CD4-positive, alpha-beta T cell treated with Interleukin-4 for 4 hours (primary cell): ENCODE measurements around the gene RFXAP.

Experiments used
- DNase-seq: peaks from one replicate; pipeline ENCODE4 v3.0.0-alpha.2; 2020

RFXAP gene

DNA sequence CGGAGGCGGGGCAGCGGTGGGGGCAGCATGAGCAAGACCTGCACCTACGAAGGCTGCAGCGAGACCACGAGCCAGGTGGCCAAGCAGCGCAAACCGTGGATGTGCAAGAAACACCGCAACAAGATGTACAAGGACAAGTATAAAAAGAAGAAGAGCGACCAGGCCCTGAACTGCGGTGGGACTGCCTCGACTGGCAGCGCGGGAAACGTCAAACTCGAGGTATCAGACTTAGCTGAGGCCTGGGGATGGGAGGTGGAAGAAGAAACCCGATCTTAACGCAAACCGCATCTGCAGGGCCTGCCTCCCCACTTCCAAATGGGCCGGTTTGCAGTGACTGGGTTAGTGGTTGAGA lies 693 bp downstream of the RFXAP start:
- DNase-seq = peak; percentile 8

DNA sequence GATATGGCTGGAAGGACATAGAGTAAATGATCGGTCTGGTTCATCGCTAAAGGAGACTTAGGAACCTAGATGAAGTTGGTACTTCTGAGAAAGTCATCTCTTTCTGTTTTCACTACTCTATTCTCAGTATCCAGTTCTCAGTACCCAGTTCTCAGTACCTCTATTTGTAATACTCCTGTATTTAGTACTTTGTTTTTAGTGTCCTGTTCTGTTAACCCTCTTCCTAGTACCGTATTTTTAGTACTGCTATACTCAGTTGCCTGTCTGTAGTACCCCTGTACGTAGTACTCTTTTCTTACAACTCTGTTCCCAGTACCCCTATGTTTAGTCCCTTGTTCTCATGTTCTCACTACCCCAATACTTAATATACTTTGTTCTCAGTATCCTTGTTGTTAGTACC lies 1.2 kb downstream of the RFXAP start:
- DNase-seq = no peak

DNA sequence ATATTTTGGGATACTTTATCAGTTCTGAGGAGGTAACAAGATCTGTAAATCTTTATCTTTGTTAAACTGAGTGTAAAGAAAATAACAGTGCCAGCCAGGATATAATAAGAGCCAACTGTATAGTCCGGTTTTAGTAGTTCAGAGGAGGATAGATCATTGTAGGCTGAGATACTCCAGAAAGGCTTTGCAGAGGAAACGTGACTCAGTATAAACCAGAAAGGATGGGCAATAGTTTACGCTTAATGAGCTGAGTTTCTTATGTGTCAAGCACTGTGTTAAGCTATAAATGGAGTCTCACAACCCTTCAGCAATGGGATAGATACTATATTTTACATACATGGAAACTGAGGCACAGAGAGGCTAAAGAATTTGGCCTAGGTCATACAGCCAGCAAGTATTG lies 3.8 kb downstream of the RFXAP start:
- no peak for DNase-seq

DNA sequence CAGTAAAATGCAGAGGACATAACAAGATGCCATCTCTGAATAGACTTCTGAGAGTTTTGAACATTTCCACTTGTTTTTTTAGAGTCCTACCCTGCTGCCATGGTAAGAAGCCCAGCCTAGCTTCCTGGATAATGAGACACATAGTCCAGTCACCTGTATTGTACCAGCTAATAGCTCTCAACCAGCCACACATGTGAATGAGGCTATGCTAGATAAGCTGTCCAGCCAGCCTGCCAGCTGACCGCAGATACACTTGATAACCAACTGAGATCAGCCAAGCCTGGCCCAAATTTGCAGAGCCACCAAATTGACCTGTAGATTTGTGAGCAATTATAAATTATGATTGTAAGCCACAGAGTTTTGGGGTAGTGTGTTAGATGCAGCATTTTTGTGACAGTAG lies 10.7 kb downstream of the RFXAP start:
- DNase-seq = no peak

DNA sequence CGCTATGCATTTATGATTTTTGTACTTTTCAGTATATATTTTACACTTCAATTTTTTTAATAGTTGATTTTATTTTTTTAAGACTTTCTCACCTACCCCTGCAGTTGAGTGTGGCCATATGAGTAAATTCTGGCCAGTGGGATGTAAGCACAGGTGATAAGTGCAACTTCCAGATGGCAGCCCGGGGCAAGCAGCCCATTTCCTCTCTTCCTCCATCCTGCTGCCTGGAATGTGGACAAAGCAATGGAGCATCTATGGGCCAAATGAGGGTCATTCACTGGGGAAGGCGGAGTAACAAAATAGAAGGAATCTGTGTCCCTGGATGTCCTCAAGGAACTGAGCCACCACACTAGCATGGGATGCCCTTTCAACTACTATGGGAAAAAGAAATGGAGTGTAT lies 12.3 kb downstream of the RFXAP start:
- no peak for DNase-seq

DNA sequence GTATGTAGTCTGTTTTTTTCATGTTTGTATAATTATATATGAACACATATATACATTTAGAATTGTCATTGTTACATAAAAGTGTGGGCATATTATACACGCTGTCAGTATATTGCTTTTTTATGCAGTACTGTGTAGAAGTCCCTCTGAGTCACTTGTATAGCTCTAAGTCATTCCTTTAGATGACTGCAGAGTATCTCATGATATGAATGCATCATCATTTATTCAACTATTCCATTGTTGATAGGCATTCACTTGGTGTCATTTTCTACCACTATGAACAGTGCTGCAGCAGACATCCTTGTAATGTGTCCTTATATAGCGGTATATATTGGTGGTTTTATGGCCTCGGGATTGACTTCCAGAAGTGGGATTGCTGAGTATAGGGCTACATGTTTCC lies 15.3 kb downstream of the RFXAP start:
- no peak for DNase-seq

DNA sequence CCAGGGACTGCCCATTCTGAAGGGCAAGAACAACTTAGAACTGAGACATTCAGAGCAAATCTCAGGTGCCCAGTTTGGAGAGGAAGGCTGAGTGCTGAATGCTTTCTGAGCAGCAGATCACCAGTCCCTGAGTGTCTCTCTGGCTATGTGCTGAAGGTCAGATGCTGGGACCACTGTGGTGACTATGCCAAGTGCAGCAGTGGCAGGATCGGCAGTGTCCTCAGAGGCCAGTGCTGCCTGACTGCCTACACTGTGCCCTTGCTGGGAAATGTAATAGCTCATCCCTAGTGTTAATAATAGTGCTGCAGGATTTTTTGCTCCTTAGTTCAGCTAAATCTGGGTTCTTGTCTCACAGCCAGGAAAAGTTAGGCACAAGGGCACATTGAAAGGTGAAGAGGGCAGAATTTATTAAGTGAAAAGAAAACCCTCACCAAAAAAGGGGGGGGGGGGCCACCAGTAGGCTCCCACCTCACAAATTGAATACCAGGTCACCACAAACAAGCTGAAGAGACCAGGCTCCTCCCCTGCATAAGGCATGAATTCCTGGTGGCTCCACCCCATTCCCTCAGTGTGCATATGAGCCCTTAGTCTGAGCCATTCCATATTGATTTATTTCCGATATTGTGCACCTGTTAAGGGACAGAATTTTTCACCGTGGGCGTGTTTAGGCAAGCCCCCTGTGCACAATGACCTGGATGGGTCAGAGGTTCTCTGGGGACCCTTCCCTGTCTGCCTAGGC lies 18.5 kb downstream of the RFXAP start:
- no peak for DNase-seq

DNA sequence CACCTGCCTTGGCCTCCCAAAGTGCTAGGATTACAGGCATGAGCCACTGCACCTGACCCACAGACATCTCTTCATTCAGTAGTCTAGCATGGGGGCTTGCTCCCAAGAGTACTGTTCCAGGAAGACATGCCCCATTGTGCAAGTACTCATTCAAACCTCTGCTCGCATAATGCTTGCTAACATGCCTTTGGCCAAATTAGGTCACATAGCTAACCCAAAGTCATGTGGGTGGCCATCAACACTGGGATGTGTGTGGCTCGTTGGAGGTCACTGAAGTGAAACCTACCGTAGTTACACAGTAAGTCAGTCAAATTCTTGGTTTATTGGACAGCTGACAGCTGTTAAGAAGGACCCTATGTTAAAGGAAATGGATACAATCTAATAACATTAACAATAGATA lies 20.3 kb downstream of the RFXAP start:
- no peak for DNase-seq

DNA sequence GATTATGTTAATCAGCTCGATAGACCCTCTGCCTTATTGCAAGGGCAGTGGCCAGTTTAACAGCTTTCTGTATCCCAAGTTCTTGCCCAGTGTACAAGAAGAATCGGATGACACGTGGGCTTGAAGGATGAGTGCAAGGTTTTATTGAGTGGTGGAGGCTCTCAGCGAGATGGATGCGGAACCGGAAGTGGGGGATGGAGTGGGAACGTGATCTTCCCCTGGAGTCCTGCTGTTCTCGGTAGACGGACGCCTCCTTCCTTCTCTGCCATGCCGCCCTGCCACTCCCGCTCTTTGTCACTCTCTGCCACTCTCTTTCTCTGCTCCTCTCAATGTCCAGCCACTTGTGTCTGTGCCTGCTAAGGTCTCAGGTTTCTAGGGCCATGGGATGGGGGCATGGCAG lies 21.0 kb downstream of the RFXAP start:
- no peak for DNase-seq

DNA sequence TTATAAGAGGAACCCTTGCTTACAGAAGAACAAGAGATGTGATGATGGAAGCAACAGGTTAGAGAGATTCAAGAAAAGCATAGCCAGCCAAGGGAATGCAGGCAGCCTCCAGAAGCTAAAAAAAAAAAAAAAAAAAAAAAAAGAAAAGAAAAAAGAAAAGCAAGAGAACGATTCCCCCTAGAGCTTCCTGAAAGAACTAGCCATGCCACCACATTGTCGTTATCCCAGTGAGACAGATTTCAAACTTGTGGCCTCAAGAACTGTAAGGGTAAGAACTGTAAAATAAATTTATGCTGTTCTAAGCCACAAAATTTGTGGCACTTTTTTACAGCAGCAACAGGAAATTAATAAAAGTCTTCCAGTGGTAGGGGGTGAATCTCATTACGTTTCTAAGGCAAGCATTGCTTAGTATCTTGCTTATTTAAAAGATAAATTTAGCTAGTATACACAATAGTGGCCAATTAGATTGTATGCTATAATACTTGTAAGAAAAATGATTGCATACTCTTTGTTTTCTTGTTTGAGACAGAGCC lies 21.8 kb downstream of the RFXAP start:
- DNase-seq = no peak

DNA sequence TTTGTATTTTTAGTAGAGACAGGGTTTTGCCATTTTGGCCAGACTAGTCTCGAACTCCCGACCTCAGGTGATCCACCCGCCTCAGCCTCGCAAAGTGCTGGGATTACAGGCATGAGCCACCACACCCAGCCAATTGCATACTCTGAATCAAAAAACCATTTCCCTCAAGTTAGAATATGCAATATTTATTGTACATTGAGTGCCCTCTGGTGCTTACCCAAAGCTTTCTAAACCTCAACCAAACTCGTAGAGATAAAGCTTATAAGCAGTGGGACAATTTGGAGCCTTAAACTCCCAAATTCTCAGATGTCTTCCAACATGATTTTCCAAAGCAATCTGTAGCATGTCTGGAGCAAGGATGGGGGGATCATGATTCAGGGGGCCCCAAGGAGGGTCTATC lies 22.4 kb downstream of the RFXAP start:
- no peak for DNase-seq

DNA sequence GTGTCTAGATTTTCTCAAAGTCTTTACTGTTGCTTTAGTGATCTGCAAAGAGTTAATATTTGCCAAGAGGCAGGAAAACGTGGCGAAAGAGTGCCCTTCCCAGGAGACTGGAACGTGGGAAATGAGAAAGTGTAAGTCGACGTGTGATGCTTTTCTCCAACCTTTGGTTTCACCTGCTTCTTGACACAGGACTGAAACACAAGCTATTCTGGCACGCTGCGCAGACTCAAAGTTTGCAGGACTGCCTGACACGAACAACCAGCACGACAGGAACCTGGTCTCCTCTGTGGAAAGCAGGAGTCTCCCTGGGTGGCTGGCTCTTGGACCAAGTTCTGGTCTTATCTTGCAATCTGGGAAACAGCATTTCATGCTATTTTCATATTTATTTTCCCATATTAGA lies 28.6 kb downstream of the RFXAP start:
- DNase-seq = no peak

DNA sequence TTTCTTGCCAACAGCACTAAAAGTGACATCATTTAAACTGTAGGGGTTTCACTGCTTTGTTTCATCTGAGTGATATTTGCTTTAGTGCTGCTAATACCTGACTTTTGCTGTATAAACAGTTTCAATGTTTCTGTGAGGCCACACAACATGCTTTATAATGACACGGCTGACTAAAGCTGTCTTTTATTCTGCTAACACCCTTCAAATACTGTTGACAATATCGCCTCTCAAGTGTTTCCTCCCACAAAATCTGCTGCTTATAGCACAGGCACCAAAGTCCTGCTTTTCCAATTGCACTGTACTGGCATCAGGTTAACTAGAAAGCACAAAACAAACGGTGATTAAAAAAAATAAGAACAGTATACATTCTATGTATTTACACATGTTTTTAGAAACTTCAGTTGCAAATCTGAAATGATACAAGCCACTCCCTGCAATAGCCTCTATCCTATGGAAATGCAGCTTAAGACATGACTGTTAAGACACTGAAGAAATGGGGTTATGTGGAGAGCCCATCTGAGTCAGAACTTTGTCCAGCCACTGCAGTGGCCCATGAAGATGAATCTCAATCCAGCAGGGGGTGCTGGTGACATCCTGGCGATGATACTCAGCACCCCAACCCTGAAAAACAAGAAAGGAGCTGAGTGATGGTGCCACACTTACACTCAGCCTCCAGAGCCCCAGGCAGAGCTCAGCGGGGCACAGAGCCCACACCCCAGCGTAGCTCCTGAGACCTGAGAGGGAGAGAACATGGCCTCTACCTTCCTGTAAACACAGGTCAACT lies 29.4 kb downstream of the RFXAP start:
- no peak for DNase-seq

DNA sequence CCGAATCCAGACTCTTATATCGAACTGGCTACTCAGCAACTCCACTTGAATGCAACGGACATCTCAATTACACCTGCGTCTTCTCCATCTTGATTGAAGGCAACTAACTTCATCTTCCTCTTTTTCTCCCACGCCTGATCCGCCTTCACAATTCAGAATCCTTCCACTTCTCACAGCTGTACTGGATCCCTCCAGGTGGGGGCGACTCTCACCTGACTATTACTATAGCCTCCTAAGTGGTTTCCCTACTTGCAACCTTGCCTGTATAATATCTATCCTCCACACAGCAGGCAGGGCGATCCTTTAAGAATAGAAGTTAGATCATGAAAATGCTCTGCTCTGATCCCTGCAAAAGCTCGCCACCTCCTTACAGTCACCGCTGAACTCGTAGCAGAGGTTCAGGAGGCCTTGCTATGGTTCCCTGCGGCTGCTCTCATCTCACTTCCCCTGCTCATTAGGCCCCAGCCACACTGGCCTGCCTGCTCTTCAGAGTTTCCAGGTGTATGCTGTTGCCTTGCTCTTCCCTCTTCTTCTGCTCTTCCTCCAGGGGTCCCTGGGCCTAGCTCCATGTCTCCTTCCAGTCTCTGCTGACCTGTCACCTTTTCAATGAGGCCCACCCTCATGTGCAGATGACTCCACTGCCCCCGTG lies 31.9 kb downstream of the RFXAP start:
- no peak for DNase-seq

DNA sequence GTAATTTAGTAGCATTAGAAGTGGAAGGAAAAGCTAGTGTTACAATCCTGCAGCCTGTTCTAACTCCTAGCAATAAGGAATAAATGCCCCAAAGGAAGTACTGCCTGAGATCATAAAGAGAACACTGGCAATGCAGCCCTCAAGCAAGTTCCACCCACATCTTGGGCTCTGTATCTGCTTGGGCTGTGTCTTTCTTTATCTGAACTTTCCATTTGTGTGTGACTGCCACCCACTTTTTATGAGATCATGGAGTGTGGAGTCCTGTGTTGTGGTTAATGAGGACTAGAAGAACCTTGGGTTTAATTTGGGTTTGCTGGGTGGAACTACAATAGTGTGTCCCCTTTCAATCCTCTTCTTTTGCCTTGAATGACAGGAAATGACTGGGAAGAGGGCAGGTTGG lies 38.2 kb downstream of the RFXAP start:
- no peak for DNase-seq

DNA sequence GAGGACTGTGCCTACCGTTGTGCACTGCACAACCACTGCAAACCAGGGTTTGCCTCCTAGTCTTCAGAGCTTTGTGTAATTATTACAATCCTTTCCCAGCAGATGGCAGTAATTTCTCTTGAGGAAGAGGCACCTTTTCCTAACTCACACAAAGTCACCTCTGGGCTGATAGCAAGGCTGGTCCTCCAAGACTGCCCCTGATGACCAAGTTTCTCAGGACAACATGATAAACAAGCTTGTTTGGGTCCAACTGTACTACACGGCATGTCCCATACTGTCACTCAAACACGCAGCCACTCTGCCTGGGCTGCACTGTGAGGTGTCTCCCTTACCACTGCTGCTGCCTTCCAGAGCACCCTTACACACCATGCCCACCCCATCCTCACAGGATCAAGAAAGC lies 39.3 kb downstream of the RFXAP start:
- peak; percentile 9 for DNase-seq

DNA sequence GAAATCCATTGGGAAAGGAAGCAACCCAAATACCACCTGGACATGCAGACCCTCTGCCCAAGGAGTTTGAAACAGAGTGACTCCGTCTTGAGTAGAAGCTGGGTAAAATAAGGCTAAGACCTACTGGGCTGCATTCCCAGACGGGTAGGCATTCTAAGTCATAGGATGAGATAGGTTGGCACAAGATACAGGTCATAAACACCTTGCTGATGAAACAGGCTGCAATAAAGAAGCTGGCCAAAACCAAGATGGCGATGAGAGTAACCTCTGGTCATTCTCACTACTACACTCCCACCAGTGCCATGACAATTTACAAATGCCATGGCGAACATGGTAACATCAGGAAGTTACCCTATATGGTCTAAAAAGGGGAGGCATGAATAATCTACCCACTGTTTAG lies 40.2 kb downstream of the RFXAP start:
- DNase-seq = no peak

DNA sequence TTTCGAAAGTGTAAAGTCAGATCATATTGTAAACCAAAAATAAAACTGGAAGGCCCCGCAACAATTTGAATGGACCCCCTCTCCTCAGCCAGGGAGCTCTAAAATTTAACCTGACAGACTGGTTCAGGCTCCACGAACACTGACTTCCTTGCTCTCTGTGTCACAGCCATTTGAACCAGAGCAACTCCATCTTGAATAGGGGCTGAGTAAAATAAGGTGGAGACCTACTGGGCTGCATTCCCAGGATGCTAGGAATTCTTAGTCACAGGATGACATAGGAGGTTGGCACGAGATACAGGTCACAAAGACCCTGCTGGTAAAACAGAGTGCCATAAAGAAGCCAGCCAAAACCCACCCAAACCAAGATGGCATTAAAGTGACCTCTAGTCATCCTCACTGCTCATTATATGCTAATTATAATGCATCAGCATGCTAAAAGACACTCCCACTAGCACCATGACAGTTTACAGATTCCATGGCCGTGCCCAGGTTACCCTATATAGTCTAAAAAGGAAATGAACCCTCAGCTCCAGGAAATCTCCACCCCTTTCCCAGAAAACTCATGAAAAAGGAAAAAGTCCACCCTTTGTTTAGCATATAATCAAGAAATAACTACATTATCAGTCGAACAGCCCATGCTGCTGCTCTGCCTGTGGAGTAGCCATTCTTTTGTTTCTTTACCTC lies 43.1 kb downstream of the RFXAP start:
- no peak for DNase-seq

DNA sequence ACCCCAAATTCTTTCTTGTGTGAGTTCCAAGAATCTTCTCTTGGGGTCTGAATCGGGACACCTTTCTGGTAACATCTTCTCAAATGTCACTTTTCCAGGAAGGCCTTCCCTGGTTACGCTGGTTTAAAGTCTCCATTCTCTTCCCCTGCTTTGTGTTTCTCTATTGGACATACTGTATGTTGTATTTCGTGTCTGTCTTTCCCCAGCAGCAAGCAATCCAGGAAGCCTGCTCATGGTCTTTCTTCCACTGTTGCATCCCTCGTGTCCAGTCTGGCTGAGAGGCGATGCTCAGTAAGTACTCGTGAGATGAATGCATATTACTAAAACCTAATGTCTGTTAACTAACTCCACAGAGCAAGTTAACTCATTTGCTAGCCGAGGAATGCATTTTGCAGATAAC lies 43.7 kb downstream of the RFXAP start:
- DNase-seq = no peak

DNA sequence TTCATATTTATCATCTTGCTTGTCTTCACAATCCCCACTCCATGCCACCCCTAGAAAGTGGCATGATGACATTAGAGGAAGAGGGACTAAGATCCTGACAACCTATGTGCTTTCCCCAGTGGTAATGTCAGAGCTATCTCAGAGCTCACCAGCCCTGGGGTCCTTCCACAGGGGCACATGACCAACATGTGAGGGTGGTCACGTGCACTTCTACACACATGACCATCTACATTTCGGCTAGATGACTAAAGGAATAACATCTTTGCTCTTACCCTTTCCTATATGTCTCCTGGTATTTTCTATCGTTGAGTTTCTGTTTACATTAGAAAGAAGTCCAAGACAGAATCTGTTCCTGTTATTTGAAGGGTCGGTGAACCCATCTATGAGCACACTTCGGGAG lies 46.2 kb downstream of the RFXAP start:
- no peak for DNase-seq

DNA sequence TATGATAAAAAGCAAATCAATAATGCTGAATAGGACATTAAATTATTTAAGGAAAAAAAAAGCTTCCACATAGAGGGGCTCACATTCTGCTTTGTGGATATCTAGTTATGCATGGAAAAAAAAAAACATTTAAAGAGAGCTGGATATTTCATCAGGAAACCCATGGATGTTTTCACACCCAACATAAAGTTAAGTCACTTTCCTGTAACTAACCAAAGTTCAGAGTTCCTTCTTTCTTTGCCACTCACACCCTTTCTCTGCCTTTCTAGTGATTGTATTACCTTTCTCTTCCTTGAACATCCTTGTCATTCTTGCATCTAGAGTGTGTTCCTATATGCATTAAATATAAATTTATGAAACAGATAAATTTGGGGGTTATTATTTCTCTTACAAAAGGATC lies 47.2 kb downstream of the RFXAP start:
- DNase-seq = no peak

DNA sequence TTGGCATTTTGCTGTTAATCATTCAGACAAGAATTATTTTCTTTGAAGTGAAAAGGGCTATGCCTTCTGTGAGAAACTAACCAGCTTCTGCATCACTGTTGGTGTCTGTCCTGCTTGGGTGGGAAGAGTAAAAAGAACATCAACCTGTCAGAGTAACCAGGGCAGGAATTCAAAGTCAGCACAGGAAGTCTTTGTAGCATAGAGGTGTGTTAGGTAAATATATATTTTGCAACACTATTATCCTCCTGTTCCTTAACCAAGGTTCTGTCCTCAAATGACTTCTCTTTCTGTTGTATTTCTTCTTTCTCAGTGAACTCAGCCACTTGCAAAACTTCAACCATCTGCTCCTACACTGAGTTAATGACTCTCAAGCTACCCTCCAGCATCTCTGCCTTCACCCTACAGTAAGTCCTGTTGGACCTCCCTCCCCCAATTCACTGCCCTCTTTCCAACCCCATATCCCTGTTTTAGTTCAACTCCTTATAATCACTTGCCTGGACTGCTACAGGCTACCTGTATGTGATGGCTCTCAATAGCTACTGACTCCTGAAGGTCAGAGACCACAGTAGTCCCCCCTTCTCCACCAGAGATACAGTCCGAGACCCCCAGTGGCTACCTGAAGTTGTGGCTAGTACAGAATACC lies 51.1 kb downstream of the RFXAP start:
- DNase-seq = no peak

DNA sequence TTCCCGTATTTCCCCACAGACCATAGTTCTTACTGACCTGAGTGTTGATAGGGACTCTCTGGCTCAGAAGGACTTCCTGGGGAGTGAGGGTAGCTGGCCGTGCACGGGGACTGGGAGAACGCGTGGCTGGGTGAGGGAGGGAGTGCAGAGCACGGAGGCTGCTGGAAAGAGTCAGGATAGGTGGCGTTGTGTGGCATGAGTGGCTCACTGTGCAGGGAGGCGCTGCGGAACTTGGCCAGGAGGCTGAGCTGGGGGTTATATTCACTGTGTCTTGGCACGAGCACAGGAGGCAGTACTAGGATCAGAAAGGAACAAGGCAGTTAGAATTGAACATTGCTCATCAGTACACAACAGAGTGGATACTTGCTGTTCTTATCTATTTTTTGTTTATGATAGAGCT lies 53.6 kb downstream of the RFXAP start:
- no peak for DNase-seq
